ENCODE results near the gene PDCL2.
"Not testable (repeated sequence)": the region's sequence is repeated elsewhere in the genome, so short reads cannot be mapped to it uniquely, and the experiment has no call there.

Gene PDCL2, protein sequence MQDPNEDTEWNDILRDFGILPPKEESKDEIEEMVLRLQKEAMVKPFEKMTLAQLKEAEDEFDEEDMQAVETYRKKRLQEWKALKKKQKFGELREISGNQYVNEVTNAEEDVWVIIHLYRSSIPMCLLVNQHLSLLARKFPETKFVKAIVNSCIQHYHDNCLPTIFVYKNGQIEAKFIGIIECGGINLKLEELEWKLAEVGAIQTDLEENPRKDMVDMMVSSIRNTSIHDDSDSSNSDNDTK

DNA sequence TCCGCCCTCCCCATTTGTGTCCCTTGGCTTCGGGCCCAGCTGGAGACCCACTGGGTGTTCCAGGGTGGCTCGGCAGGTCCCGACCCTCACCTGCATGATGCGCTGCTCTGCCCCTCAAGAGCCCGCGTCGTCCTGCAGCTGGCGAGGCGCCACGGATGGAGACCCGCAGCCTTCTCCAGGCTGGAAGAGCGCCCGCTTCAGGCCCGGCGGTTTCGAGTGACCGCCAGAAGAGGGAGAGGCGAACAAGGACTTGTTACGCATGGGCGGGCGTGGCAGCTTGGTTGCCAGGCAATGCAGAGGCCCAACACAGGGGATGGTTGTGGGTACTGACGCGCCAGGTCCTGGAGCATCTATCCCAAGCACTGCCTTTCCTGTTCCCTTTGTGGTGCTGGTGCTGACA lies at the start of gene PDCL2:
Gene PDCL2, minus strand, starts transcription at position 232 of the 400 bp plus-strand sequence. Its CDS starts 136 bp downstream, at position 96.
- no peak for DNase-seq

DNA sequence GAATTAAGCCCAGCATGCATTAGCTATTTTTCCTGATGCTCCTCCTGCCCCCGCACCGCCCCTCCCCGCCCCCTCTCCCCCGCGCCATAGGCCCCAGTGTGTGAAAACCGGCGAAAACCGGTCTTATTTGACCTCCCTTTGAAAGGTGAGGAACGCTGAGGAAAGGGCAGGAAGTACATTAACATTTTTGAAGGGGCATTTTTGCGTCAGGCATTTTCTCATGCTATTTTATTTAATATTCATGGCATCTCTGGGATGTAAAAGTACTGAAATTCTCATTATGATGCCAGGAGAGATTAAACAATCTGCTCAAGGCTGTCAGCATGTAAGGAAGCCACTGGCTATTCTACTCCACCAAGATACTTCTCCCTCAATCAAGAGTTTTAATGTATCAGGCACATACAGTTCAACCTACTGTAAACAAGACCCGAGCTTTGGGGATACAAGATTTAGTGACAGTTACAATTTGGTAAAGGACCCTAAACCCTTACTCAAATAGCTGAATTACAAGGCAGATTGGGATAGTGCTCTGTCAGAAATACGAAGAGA lies 45.3 kb upstream of the PDCL2 start:
- DNase-seq = no peak

DNA sequence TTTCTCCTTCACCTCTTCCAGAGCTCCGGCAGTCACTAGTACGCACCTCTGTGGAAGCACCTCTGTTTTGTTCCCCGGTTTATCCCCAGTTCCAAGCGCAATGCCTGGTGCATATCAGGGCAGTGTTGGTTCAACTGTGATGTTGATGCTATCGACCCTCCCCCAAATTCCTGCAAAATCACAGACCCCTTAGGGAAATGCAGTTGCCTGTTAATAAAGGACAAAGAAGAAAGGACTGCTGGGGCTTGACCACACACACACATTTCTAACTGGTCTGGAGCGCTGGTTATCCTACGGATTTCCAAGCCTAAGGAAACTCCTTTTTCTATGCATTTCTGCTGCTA lies 44.6 kb upstream of the PDCL2 start:
- no peak for DNase-seq

DNA sequence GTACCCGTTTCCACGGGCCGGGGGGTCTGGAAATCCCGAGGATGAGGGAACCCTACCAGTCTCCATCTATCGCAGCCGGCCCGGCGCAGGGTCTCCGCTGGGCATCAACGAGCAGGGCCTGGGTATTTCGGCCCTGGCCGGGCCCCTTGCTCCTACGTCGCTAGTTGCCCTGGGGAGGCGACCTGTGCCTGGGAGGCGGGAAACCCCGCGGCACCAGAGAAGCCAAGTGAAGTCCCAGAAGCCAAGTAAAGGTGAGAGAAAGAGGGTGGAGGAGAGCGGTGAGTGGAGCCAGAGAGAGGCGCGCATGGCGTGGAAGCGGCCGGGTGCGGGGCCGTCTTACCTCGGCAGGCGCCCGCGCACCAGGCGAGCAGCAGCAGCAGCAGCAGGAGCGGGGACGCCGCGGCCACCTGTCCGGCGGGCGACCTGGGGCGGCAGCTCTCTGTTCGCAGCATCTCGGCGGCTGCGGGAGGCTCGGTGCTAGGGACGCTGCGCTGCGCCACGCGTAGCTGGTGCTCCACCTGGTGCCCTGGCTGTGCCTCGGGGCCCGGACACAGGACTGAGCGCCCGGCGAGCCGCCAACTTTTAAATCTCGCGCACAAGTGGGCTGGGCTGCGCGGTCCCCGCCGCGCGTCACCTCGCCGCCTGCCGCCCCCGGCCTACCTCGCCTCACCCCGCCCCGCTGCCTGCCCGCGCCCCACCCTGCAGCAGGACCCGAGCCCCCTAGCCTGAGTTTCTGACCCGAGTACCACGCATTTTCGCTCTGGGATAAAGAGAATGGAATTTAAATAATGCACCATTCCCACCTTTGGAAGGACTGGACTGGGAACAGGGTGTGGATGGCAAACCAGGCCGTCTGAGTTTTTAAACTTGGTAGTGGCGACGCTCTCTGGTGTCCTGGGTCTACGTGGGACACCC lies 44.0 kb upstream of the PDCL2 start, which contains the start of gene NMU:
Gene NMU, minus strand, starts transcription at position 558 of the 915 bp plus-strand sequence. Its CDS starts 106 bp downstream, at position 452.
- peak in 11 of 51 donors; percentile 1 to 28 (median 6) for DNase-seq

DNA sequence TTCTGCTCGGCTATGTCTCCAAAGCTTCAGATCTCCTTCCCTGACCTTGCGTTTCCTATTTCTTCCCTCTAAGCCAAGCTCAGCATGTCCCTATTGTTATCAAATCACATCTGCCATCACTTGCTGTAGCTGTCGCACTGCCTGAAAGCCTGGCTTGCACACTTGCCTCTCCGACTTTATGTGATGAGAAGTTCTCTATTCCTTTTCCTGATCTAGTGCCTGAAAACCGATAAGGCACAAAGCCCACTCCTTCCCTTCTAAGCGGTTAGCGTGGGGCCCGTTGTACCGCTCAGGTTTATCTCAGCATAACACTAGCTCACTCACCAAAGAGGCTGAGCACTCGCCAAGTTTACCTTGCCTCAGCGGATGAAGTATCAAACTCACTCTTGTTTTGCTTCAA lies 43.2 kb upstream of the PDCL2 start:
- no peak for DNase-seq

DNA sequence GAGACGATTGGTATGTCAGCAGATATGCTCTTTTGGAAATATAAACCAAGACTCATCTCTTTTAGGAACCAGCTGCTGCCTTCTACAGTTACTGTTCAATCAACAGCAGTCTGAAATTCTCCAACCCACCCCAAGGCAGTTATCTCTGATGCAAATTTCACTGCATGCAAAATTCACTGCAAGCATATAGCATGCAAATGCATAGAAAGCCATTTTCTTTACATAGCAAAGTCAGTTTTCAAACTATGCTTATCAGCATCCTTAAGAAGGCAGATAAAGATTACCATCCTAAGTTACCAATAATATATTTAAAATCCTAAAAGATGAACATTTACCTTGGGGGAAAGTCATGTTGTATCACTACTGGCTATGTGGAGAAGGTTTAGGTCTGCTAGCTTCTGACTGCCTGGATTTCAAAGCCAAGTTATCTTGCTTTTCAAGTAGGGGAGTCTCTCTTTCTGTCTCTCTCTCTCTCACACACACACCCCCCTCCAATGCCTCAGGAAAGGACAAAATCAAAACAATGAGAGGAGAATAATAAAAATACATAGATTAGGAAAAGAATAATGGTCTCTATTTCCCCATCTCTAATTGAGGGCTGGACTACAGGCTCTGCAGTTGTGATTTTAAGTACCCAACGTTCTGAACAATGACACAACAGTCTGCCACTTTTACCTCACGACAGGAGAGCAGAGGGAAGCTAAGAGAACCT lies 42.5 kb upstream of the PDCL2 start:
- no peak for DNase-seq

DNA sequence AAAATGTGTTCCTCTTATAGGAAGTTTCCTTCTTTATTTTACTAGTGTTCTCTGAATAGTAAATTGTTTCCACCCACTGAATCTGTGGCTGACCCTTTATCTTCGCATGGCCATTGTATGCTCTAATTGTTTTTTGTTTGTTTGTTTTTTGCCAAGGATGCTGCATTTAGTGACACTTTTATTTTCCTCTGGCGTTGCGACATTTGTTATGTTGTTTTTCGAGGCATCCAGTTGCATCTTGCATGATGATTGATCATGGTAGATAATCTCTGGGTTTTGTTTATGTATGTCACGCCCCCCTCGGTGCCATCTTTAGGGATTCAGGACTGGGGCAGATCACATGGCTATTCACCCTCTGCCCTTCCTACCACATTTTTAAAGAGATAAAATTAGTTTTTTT lies 41.9 kb upstream of the PDCL2 start:
- DNase-seq = no peak

DNA sequence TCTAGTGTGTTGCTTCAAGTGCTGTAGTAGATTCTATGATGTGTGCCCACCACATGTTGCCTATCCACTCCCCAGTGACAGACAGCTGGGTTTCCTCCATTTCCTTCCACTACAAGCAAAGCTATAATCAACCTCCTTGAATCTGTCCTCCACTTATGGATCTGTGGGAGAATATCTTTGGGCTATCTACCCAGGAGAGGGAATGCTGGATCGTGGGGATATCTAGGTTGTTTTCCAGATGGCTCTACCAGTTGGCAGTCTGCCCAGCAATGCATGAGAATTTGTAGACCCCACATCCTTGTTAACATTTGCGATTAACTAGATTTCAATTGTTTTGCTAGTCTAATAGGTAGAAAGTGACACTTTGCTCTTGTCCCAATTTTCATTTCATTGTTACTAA lies 33.8 kb upstream of the PDCL2 start:
- DNase-seq = no peak

DNA sequence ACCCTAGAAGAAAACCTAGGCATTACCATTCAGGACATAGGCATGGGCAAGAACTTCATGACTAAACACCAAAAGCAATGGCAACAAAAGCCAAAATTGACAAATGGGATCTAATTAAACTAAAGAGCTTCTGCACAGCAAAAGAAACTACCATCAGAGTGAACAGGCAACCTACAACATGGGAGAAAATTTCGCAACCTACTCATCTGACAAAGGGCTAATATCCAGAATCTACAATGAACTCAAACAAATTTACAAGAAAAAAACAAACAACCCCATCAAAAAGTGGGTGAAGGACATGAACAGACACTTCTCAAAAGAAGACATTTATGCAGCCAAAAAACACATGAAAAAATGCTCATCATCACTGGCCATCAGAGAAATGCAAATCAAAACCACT lies 32.0 kb upstream of the PDCL2 start:
- DNase-seq = not testable (repeated sequence)

DNA sequence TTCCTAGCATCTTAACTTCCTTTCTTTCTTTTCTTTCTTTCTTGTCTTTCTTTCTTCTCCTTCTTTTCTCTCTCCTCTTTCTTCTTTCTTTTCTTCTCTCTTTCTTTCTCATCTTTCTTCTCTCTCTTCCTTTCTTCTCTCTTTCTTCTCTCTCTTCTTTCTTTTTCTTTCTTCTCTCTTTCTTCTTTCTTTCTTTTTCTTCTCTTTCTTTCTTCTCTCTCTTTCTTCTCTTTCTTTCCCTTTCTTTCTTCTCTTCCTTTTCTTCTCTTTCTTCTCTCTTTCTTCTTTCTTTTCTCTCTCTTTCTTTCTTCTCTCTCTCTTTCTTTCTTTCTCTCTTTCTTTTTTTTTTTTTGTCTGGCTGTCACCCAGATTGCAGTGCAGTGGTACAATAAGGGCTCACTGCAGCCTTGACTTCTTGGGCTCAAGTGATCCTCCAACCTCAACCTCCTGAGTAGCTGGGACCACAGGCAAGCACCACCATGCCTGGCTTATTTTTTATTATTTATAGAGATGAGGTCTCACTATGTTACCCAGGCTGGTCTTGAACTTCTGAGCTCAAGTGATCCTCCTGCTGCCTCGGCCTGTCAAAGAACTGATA lies 26.6 kb upstream of the PDCL2 start:
- DNase-seq = no peak

DNA sequence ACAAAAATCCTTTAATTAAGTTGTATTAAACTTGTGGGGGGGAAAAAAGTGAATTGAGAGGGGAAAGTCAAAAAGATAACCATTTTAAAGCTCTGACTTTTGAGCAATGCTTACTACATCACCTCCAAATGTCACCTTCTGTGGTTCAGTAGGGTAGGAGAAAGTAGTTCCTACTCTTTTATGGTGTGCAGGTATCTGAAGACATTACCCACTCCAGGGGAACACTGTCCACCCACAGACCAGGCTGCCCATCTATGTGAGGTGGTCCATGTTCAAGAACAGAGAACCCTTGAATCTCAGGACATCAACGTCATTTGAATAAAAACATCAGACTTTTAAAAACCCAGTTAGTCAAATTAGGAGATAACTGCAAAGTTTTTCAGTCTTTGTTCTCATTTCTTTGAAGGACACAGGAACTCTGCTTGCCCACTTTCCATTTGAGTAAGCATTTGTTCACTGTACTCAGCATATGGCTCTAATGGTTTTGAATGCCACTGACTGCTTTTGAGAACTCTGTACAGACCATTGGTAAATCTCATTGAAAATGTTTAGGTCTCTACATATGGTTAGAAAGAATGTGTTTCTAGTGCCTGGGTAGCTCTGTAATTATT lies 25.6 kb upstream of the PDCL2 start:
- no peak for DNase-seq

DNA sequence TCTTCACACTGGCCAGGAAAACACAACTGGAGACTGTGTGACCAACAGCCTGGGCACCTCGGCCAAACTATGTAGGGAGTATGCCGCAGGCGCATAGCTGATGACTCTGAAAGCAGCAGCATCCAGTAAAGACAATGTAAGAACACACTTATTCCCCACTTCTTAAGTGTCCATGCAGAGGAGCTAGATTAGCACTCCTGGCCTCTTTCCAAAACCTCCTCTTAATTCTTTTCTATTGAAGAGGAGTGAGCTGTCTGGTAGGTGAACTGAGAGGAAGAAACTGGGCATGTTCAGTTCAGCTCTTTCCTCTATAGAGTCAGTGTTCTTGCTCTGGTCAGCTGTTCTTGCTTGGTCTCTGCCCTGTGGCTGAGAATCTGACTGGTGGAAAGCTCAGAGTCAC lies 23.0 kb upstream of the PDCL2 start:
- no peak for DNase-seq

DNA sequence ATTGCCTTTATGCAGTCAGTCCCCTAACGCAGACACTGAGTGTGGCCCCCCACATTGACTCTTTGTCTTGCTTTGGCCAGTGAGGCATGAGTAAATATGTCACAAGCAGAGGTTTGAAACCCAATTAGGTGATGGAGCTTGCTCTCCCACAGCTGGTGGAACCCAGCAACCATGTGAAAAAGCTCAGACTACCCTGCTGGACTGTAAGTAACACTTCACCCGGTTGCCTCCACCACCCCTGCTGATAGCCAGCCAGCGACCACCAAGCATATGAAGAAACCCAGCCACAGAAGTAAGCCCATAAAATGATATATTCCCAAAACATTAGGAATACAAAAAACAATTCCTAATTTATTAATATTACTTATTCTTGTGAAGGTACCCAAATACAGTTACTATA lies 21.6 kb upstream of the PDCL2 start:
- no peak for DNase-seq

DNA sequence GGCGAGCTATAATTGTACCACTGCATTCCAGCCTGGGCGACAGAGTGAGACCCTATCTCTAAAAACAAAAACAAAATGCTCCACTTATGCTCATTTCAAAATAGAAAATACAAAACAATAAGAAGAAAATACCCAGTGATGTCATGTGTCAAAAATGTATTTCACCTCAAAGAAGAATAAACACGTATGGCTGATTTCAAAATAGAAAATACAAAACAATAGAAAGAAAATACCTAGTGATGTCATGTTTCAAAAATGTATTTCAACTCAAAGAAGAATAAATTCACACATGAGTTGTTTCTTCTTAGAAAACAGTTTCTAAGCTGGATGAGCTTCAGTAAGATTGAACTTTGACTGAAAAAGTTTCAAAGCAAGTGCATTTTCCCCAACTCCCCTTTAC lies 20.3 kb upstream of the PDCL2 start:
- DNase-seq = no peak

DNA sequence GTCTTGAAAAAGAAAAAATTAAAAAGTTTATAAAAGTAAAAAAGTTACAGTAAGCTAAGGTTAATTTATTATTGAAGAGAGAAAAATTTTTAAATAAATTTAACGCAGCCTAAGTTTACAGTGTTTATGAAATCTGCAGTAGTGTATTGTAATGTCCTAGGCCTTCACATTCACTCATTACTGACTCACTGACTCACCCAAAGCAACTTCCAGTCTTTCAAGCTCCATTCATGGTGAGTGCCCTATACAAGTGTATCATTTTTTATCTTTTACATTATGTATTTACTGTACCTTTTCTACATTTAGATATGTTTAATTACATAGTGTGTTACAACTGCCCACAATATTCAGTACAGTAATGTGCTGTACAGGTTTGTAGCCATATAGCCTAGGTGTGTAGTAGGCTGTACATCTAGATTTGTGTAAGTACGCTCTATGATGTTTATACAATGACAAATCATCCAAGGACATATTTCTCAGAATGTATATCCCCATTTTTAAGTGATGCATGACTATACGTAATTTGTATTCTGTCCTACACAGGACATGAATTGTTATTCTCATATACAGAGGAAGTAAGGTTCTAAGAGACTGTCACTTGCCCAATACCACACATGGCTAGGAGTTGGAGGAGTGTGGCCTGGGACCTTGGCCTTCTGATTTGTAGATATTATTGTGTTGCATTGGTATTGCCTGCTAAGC lies 19.5 kb upstream of the PDCL2 start:
- no peak for DNase-seq

DNA sequence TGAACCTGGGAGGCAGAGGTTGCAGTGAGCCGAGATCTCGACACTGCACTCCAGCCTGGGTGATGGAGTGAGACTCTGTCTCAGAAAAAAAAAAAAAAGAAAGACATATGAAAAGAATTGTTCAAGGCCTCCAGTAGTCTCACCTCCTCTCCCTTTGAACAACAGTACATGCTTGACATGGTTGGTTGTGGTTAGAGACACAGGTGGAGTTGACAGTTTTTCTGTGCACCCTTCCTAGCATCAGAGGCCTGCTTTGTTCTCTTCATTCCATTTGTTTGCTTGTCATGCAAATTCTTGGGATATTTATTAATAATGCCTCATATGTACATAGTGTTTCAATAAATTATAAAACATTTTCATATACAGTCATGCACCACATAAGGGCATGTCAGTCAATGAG lies 18.3 kb upstream of the PDCL2 start:
- no peak for DNase-seq

DNA sequence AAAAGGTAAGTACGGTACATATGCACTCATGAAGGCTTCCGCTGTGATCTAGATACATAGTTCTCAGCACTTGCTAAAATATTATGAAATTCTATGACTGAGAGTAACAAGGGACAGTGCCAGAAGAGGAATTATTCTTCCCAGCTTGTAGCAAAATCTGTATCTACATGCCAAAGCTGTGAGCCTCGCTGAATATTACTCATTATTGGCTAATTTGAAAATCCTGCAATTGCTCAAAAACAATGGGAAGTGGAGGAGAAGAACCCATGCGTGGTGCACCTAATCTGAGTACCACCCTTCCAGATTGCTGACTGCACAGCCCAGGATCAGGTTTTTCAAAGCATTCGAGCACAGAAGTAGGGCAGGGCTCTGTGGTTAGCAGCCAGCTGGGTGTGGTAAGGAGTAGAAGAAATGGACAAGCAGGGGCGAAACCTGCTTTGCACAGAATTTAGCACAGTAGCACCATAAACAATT lies 17.4 kb upstream of the PDCL2 start:
- no peak for DNase-seq

DNA sequence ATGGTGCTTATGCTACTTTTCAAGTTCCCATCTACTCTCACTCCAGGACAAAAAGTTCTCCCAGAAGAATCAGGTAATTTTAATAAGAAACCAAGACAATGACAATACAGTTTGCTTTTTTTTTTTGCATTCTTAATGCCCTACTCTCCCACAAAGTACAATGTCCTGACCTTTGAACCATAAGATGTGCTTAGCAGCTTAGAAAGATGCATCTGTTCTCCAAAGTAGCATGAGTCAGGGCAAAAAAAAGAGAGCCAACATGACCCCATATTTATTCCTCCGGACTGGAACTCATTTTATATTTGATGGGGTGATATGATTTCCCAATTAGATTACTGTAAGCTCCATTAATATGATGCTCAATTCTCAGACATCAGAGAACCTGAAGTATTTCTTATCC lies 16.5 kb upstream of the PDCL2 start:
- no peak for DNase-seq

DNA sequence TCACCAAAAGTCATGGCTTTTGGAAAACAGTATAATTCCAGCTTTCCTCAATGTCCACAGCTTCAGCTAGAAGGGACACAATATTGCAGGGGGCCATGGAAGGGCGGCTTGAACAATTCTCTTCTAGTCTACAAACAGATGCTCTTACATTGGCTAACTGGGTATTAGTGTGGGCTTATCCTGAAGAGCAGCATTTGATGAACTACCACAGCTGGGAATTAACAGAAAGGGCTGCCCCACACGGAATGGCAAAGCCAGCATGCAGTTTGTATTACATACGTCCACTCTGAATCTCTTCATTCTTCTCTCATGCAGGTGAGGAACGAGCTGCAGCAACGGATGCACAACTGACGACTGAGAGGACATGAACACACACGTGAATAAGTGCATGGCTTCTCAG lies 13.0 kb upstream of the PDCL2 start:
- no peak for DNase-seq

DNA sequence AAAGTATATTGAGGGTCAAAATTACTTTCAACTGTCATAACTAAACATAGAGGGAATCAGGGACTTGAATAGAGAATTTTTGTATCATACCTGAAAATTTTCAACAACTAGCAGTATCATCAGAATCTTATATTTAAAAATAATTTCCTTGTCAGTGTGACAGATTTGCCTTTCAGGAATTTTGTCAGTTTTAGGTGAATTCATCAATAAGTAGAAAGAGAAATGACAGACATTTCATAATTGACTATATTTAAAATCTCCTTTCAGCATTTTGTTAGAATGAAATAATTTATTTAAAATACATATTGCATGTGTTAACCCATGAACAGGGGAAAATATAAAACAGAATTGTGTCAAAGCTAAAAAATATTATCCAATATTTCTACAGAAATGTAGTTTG lies 8.6 kb upstream of the PDCL2 start:
- DNase-seq = no peak
